Prostate gland (tissue), 2 donors: Measurements from ENCODE around the gene PRKD3. TPM values are rescaled to one million over a fixed set of nuclear protein-coding genes. Genes with fewer than 3 reads are reported as not detected.

Experiments used
- DNase-seq: peaks from one replicate; pipeline ENCODE4 v3.0.0-alpha.2; 2019; ENCODE audit warnings: low spot score
- H3K27ac ChIP-seq, 2 donors: fragments of 200-600 bp; sonication (generic); 2 replicates each; pipeline ENCODE4 v1.5.1; 2017 to 2019
- H3K27me3 ChIP-seq: fragments of 200-600 bp; sonication (generic); replicated peaks from 2 replicates; pipeline ENCODE4 v1.5.1; 2019; ENCODE audit not compliant: insufficient read depth
- H3K36me3 ChIP-seq, 2 donors: fragments of 200-600 bp; sonication (generic); 1 replicate in 1 of 2; 2 replicates in 1 of 2; pipeline versions ENCODE4 v1.5.1 to v1.8.1; 2017 to 2019
- H3K4me1 ChIP-seq: fragments of 200-600 bp; sonication (generic); replicated peaks from 2 replicates; pipeline ENCODE4 v1.5.1; 2019
- H3K4me3 ChIP-seq, 2 donors: fragments of 200-600 bp; sonication (generic); 2 replicates each; pipeline ENCODE4 v1.5.1; 2017 to 2019
- H3K9me3 ChIP-seq: fragments of 200-600 bp; sonication (generic); 2 replicates; pipeline ENCODE4 v1.5.1; 2017
- POLR2A ChIP-seq: fragments of 450-650 bp; IDR thresholded peaks from one replicate; pipeline ENCODE4 v1.6.1; 2016; ENCODE audit warnings: antibody characterized with exemption, mild to moderate bottlenecking
- POLR2AphosphoS5 ChIP-seq: sonication (generic); formaldehyde crosslinking; IDR thresholded peaks from one replicate; pipeline ENCODE4 v1.6.1; 2017; ENCODE audit warnings: antibody characterized with exemption
- WGBS: methylation state at CpG from one replicate; pipeline ENCODE4 v1.1.5; 2018; 5-methylcytosine and 5-hydroxymethylcytosine counted together
- intact Hi-C: fragments of 100-400 bp; cut with DNase I; formaldehyde crosslinking; loops from one replicate; pipeline ENCODE4 v1.14.2; 2022
- total RNA-seq, 2 donors: library from RNA; depleted of rRNA; stranded (reverse); fragments of >200 nt; gene quantifications; one replicate each; pipeline ENCODE4 v1.1.0, GENCODE V29; 2016
- TF ChIP-seq, protein P1 (sequence below), 4 experiments: fragments of 200-600 bp in 2 of 4; fragments of 450-650 bp in 2 of 4; sonication (generic) in 2 of 4; IDR thresholded peaks; 1 replicate in 3 of 4; 2 replicates in 1 of 4; pipeline ENCODE4 v1.5.1; 2016 to 2019; ENCODE audit warnings: antibody characterized with exemption in 4 of 4, mild to moderate bottlenecking in 2 of 4, moderate library complexity in 2 of 4

PRKD3 gene
- total RNA-seq, 2 donors from 2014 or later = 20.3 to 41.4 TPM

DNA sequence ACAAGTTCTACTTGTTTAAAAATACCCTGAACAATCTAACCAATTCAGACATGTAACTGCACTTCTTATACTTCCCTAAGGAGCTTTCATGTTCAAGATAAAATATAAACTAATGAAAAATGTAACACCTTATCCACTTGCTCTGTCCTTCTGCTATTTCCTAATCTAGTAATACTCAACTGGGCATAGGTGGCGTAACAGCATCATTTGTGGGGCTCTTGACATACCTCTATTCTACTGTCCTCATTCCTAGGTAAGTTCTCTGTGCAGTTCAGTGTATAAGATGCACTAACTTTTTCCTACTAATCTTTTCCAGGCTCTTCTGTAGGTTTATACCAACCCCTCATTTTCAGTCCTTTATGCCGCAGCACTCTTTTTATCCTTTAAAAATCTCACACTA lies 36.7 kb downstream of the PRKD3 start:
- Histone ChIP-seq H3K4me1 (no peaks in the 10 kb centered on the region), H3K27ac (no peak overlapping the region), H3K27me3 (no peaks in the 10 kb centered on the region), H3K36me3 (no peaks in the 10 kb centered on the region), H3K9me3 (no peaks in the 10 kb centered on the region), H3K4me3 (no peak overlapping the region)
- DNase-seq = no peak
- WGBS = 90% methylated on average over 2 of the region's 2 CpGs
- intact Hi-C loops = no loop called here
- TF ChIP-seq, protein P1, sequence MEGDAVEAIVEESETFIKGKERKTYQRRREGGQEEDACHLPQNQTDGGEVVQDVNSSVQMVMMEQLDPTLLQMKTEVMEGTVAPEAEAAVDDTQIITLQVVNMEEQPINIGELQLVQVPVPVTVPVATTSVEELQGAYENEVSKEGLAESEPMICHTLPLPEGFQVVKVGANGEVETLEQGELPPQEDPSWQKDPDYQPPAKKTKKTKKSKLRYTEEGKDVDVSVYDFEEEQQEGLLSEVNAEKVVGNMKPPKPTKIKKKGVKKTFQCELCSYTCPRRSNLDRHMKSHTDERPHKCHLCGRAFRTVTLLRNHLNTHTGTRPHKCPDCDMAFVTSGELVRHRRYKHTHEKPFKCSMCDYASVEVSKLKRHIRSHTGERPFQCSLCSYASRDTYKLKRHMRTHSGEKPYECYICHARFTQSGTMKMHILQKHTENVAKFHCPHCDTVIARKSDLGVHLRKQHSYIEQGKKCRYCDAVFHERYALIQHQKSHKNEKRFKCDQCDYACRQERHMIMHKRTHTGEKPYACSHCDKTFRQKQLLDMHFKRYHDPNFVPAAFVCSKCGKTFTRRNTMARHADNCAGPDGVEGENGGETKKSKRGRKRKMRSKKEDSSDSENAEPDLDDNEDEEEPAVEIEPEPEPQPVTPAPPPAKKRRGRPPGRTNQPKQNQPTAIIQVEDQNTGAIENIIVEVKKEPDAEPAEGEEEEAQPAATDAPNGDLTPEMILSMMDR (IDR thresholded peaks at IDR 0.05) = no peak
- TF ChIP-seq POLR2AphosphoS5 (no peak), POLR2A (no peak)

- no peak for DNase-seq
- intact Hi-C loops = no loop called here
- Histone ChIP-seq H3K4me1 (no peaks in the 10 kb centered on the region), H3K27me3 (no peaks in the 10 kb centered on the region), H3K9me3 (no peaks in the 10 kb centered on the region), H3K4me3 (no peak overlapping the region), H3K27ac (no peak overlapping the region), H3K36me3 (no peaks in the 10 kb centered on the region)
- TF ChIP-seq POLR2AphosphoS5 = no peak
- TF ChIP-seq POLR2A = no peak
- TF ChIP-seq, protein P1 (IDR thresholded peaks at IDR 0.05) = no peak
These were observed 40.3 kb downstream of the PRKD3 start for GRCh38 chr2:37284381-37284780.

DNA sequence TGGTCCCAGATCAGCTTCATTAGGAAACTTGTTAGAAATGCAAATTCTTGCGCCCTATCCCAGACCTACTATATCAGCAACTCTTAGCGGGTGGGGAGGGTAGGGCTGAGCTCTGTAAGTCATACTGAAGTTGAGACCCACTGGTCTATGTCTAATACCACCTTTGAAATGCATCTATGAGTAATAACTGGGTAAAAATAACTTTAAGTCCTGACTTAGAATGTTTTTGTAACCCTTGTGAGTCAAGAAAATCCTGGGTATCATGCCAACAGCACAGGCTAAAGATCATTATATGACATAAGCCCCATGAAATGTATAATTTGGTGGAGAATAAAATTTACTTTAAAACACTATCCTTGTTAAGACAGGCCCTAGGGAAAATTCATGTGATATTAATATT lies 41.4 kb downstream of the PRKD3 start:
- WGBS = 87% methylated on average over 2 of the region's 2 CpGs
- H3K9me3 ChIP-seq = no peaks in the 10 kb centered on the region
- no peaks in the 10 kb centered on the region for H3K4me1 ChIP-seq
- no peak overlapping the region for H3K4me3 ChIP-seq
- H3K27me3 ChIP-seq = no peaks in the 10 kb centered on the region
- no peak for TF ChIP-seq POLR2A
- TF ChIP-seq, protein P1 (IDR thresholded peaks at IDR 0.05) = no peak
- TF ChIP-seq POLR2AphosphoS5 = no peak
- no peak overlapping the region for H3K27ac ChIP-seq
- H3K36me3 ChIP-seq = no peaks in the 10 kb centered on the region
- intact Hi-C loops = no loop called here
- no peak for DNase-seq

GRCh38 chr2:37282746-37283145 lies 41.9 kb downstream of the PRKD3 start:
- H3K27ac ChIP-seq = no peak overlapping the region
- H3K4me3 ChIP-seq = no peak overlapping the region
- intact Hi-C loops = no loop called here
- H3K9me3 ChIP-seq = no peaks in the 10 kb centered on the region
- no peaks in the 10 kb centered on the region for H3K27me3 ChIP-seq
- TF ChIP-seq POLR2AphosphoS5 (no peak), POLR2A (no peak)
- TF ChIP-seq, protein P1 (IDR thresholded peaks at IDR 0.05) = no peak
- no peak for DNase-seq
- 94% methylated on average over 2 of the region's 2 CpGs for WGBS
- H3K4me1 ChIP-seq = no peaks in the 10 kb centered on the region
- no peaks in the 10 kb centered on the region for H3K36me3 ChIP-seq

DNA sequence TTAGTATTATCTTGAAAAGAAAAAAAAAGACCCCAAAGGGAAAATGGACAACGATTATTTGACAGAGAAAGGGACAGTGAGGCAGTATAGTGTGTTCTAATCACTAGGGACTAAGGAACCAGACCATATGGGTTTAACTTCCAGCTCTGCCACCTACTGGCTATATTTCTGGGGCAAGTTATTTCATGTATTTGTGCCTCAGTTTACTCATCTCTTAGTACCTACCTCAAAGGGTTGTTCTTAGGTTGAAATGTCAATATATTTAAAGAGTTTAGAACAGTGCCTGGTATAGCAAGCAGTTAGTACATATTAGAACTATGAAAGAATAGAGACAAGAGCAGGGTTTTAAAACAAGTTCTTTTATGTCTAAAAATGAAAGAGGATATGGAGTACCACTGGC lies 42.7 kb downstream of the PRKD3 start:
- Histone ChIP-seq H3K36me3 (no peaks in the 10 kb centered on the region), H3K27ac (no peak overlapping the region), H3K27me3 (no peaks in the 10 kb centered on the region), H3K4me3 (no peak overlapping the region), H3K4me1 (no peaks in the 10 kb centered on the region), H3K9me3 (no peaks in the 10 kb centered on the region)
- no peak for DNase-seq
- intact Hi-C loops = no loop called here
- TF ChIP-seq POLR2A (no peak), POLR2AphosphoS5 (no peak)
- TF ChIP-seq, protein P1 (IDR thresholded peaks at IDR 0.05) = no peak
- 100% methylated on average over 1 of the region's 1 CpG for WGBS
